Measurements from ENCODE around the gene BDP1.

GRCh38 chr5:71601222-71602026 lies 146.0 kb downstream of the BDP1 start:
- peak; percentile 84 for TF ChIP-seq CTCF (IDR thresholded peaks at IDR 0.05)
- TF ChIP-seq TCF12 (IDR thresholded peaks at IDR 0.05): peak; percentile 92
- TF ChIP-seq MAX (IDR thresholded peaks at IDR 0.05; ENCODE audit: low read depth): peak; percentile 51
- peak; percentile 62; the same call in 1 of the 2 replicates for TF ChIP-seq POLR2AphosphoS5 (IDR thresholded peaks at IDR 0.05; ENCODE audit: low read depth, low read length)
- 0 out of 2 replicates have a peak, but pooled peaks have one; percentile 10 for TF ChIP-seq SMC3 (IDR thresholded peaks at IDR 0.05; ENCODE audit: low read depth, low read length)
- no peak; the same call in 1 of the 2 replicates for TF ChIP-seq FOXM1 (IDR thresholded peaks at IDR 0.05; ENCODE audit: low read depth)
- 0 out of 2 replicates have a peak, but pooled peaks have one; percentile 26 for TF ChIP-seq MEF2A (IDR thresholded peaks at IDR 0.05; ENCODE audit: borderline replicate concordance, low read depth)
